DMS 273 (cell line): ENCODE data around the gene AGRN.
"Not testable (repeated sequence)": the region's sequence is repeated elsewhere in the genome, so short reads cannot be mapped to it uniquely, and the experiment has no call there.

ENCODE experiments used
- DNase-seq: peaks from one replicate; lab custom pipeline; 2025; ENCODE audit not compliant: unreplicated experiment; lab: John Stamatoyannopoulos, UW

AGRN gene

GRCh38 chr1:1075148-1075935, 55.4 kb downstream of the AGRN start:
- DNase-seq, result no peak

- not testable (repeated sequence) for DNase-seq
These were observed 57.5 kb downstream of the AGRN start for GRCh38 chr1:1077396-1077795.

- peak; percentile 94 for DNase-seq
These were observed 59.6 kb downstream of the AGRN start for GRCh38 chr1:1079408-1080121.

GRCh38 chr1:1080122-1080757, 60.3 kb downstream of the AGRN start:
- peak; percentile 90 for DNase-seq

GRCh38 chr1:1080951-1081310, 61.0 kb downstream of the AGRN start:
- DNase-seq, result no peak

DNA sequence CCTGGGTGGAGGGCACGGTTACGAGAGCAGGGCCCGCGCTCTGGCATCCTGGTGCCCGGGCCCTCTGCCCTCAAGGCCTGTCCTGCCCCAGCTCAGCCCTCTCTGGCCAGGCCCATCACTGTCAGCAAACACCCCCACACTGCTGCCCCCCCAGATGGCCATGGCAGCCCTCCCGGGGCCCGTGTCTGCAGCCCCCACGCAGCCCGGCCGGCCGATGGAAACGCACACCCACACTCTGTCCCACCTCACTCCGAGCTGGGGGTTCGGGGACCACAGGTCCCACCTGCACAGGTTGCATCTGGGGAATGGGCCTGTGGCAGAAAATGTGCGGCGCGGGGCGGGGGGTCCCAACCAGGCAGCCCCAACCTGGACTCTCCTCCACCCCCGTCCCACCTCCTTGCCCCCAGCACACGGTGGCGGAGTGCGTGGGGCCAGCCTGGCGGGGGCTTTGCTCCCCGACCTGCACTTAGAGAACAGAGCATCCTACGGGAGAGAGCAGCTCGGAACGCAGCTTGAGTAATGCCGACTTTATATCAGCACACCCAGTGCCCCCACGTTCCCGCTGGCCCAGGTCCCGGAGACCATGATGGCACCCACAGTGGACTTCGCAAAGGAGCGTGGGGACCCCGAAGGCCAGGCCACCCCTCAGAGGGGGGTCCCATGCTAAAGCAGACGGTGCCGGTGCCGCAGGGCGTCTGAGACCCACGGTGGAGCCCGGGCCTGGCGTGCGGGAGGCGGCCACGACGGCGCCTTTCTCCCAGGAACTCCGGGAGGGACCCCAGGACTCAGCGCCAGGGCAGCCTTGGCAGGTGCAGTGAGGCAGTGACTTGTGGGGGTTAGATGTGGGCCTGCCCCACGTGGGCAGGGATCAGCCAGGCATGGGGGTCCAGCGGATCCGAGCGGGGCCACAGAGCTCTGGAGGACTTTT, 61.7 kb downstream of the AGRN start:
- DNase-seq, result no peak

GRCh38 chr1:1082239-1082775, 62.4 kb downstream of the AGRN start:
- DNase-seq, result no peak

- no peak for DNase-seq
These were observed 63.0 kb downstream of the AGRN start for GRCh38 chr1:1082776-1083415.

DNA sequence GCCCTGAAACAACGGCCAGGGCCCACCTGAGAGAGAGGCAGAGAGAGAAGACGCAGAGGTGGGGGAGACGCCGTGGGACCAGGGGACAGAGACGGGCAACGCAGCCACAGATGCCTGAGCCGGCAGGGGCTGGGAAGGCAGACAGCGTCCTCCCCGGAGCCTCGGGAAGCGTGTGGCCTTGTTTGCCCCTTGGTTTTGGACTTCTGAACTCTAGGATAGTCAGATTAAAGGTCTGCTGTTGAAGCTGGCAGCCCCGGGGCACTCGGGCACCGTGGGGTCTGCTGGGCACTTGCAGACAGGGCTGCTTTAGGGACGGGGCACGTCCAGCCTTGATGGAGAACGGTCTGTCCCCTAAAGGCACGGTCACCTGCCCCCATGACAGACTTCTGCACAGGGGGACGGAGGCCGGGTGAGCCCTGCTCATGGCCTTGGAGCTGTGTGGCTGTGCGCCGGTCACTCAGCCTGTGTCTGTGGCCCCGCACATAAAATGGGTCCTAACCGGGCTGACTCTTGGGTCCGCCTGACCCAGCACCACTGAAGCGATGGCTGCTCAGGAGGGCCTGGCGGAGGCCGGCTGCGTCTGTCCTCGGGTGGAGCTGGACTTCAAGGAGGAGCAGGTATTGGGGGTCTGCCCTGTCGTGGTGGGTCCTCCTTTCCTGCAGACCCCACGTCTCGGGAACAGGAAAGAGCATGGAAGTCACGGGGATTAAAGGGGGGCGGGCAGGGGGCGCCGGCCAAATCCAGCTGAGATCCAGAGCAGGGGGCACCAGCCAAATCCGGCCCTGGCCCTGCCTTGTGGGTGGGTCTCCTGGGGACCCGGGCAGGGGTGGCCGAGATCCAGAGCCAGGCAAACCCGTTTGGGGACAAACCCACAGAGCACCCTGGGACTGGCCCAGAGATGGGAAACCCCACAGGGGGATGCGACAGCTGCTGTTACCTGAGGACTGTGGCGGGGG, 63.8 kb downstream of the AGRN start:
- DNase-seq, result no peak

- no peak for DNase-seq
These were observed 64.7 kb downstream of the AGRN start for GRCh38 chr1:1084372-1085170.

- no peak for DNase-seq
These were observed 65.4 kb downstream of the AGRN start for GRCh38 chr1:1085171-1085841.

DNA sequence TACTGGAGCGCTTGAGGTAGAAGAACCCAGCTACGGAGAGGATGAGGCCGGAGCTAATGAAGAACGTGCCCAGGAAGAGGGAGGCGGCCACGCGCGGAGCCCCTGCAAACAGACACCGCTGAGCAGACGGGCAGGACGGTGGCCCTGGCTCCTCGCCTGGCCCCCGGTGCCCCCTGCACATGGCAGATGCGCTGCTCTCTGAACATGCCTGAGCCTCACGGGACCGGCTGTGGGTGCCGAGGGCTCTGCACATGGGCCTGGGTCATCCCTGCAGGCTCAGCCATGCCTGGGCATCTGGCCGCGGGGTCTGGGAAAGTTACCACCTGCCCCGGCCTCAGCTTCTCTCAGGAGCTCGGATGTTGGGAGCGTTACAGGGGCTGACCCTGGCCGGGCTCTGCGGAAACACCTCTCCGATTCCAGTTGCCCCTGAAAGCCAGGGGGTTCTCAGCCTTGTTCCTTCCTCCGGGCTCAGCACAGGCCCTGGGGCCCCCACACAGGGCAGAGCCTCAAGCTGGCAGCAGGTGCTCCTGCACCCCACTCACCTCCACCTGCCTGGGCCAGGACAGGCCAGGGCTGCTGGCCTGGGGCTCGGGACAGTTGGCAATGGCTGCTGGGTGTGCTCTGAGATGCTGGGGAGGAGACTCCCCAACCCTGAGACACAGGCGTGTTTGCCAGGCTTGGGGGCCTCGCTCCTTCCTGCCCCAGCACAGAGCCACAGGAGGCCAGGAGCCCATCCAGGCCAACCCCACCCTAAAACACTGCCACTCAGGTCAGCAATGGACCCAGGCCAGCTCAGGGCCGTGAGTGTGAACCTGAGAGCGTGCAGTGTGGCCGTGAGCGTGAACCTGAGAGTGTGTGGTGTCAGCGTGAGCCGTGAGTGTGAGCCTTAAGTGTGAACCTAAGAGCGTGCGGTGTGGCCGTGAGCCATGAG, 66.3 kb downstream of the AGRN start:
- no peak for DNase-seq

DNA sequence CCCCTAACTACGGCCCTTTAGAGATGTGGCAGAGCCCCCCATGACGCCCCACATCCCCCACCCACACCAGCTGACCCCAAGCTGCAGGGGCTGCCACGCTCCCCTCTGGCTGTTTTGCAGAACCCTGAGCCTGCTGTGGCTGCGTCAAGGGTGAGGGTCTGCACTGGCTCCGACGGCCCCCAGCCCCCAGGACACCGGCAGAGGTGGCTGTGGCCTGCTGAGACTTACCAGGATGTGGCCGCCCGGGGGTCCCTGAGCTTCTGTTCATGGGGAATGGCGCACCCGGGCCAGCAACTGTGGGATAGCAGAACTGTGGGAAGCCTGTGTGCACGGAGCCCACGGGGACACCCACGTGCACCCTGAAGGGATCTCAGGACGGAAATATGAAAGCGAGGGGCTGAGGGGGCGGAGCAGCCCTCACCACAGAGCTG, 67.0 kb downstream of the AGRN start:
- DNase-seq, result no peak

DNA sequence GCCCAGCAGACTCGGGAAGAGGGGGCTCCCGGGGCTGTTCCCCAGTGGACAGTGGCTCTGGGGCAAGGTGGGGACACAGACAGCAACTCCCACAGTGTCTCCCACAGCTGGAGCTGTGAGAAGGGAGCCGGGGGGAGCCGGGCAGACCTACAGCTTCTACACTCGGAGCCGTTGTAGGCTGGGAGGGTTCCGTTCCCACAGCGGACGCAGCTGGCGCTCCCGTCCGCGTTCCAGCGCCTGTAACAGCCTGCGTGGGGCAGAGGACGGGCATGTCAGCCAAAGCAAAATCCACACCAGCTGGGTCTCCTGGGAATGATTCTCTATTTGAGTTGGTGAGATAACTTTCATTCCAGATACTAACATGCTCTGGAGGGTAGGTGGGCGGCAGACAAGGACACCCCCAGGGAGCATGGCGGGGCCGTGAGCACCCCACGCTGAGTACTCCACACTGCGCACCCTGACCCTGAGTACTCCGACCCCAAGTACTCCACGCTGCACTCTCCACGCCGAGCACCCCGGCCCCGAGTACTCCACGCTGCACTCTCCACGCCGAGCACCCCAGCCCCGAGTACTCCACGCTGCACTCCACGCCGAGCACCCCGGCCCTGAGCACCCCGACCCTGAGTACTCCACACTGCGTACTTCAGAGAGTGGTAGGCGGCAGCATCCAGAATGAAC, 67.6 kb downstream of the AGRN start:
- DNase-seq, result no peak

GRCh38 chr1:1088029-1088800, 68.3 kb downstream of the AGRN start:
- no peak for DNase-seq
